Activated CD4-positive, alpha-beta T cell treated with anti-CD3 and anti-CD28 coated beads for 4 hours (primary cell): ENCODE measurements around the gene FER.
"Not testable (repeated sequence)": the region's sequence is repeated elsewhere in the genome, so short reads cannot be mapped to it uniquely, and the experiment has no call there.

Experiments used
- DNase-seq, 2 donors: peaks; one replicate each; pipeline ENCODE4 v3.0.0-alpha.2; 2020

Gene FER

GRCh38 chr5:108898707-108899106, 151.0 kb downstream of the FER start:
- DNase-seq, result no peak

- not testable (repeated sequence) for DNase-seq
Observed at GRCh38 chr5:108899244-108899643, 151.5 kb downstream of the FER start.

- DNase-seq, result no peak
Observed at GRCh38 chr5:108900668-108901067, 153.0 kb downstream of the FER start.

GRCh38 chr5:108905805-108906204, 158.1 kb downstream of the FER start:
- DNase-seq, result no peak

GRCh38 chr5:108910627-108911026, 162.9 kb downstream of the FER start:
- DNase-seq, result no peak

GRCh38 chr5:108911055-108911454, 163.4 kb downstream of the FER start:
- DNase-seq, result no peak

- no peak for DNase-seq
Observed at GRCh38 chr5:108917596-108917995, 169.9 kb downstream of the FER start.

GRCh38 chr5:108919591-108920326, 172.1 kb downstream of the FER start:
- DNase-seq, result no peak

GRCh38 chr5:108924457-108924961, 176.8 kb downstream of the FER start:
- no peak for DNase-seq

- no peak for DNase-seq
Observed at GRCh38 chr5:108925073-108925472, 177.4 kb downstream of the FER start.

GRCh38 chr5:108930107-108930506, 182.4 kb downstream of the FER start:
- no peak for DNase-seq

- no peak for DNase-seq
Observed at GRCh38 chr5:108935611-108936010, 187.9 kb downstream of the FER start.

GRCh38 chr5:108937221-108937620, 189.5 kb downstream of the FER start:
- no peak for DNase-seq

- no peak for DNase-seq
Observed at GRCh38 chr5:108940506-108940905, 192.8 kb downstream of the FER start.

- no peak for DNase-seq
Observed at GRCh38 chr5:108941746-108942145, 194.0 kb downstream of the FER start.

GRCh38 chr5:108942701-108943100, 195.0 kb downstream of the FER start:
- DNase-seq, result no peak

- no peak for DNase-seq
Observed at GRCh38 chr5:108945094-108945493, 197.4 kb downstream of the FER start.

GRCh38 chr5:108946008-108946407, 198.3 kb downstream of the FER start:
- no peak for DNase-seq

- DNase-seq, result no peak
Observed at GRCh38 chr5:108947164-108947563, 199.5 kb downstream of the FER start.

- DNase-seq, result no peak
Observed at GRCh38 chr5:108950276-108950675, 202.6 kb downstream of the FER start.

GRCh38 chr5:108953940-108954339, 206.2 kb downstream of the FER start:
- DNase-seq, result no peak

- no peak for DNase-seq
Observed at GRCh38 chr5:108957333-108957732, 209.6 kb downstream of the FER start.

- DNase-seq, result no peak
Observed at GRCh38 chr5:108966910-108967309, 219.2 kb downstream of the FER start.

GRCh38 chr5:108974594-108974993, 226.9 kb downstream of the FER start:
- no peak for DNase-seq

GRCh38 chr5:108975697-108976096, 228.0 kb downstream of the FER start:
- DNase-seq, result no peak
